Naive B cell (primary cell): ENCODE data around the gene ANGPTL1. TPM values are rescaled to one million over a fixed set of nuclear protein-coding genes. Genes with fewer than 3 reads are reported as not detected.
"Not testable (repeated sequence)": the region's sequence is repeated elsewhere in the genome, so short reads cannot be mapped to it uniquely, and the experiment has no call there.

Experiments
- ATAC-seq, 2 donors: fragments of 150-1000 bp; cut with Tn5 transposase; 2 replicates each; pipeline ENCODE4 v1.10.0; 2021; ENCODE audit warnings: low read depth in 2 of 2, mild to moderate bottlenecking in 2 of 2, moderate library complexity in 2 of 2
- DNase-seq: peaks from one replicate; pipeline ENCODE4 v3.0.0; 2022
- H3K27ac Mint-ChIP-seq, 6 donors: one replicate each; pipeline ENCODE4 v1.8.0; 2020 to 2022; ENCODE audit warnings: mild to moderate bottlenecking in 6 of 6, mixed read lengths in 6 of 6, moderate library complexity in 5 of 6, inconsistent platforms in 2 of 6
- H3K27me3 Mint-ChIP-seq, 3 donors: one replicate each; pipeline ENCODE4 v1.8.0; 2021 to 2022; ENCODE audit warnings: mixed read lengths in 3 of 3, mild to moderate bottlenecking in 1 of 3
- H3K36me3 Mint-ChIP-seq, 2 donors: one replicate each; pipeline ENCODE4 v1.8.0; 2020 to 2022; ENCODE audit warnings: mixed read lengths in 2 of 2, inconsistent platforms in 1 of 2, mild to moderate bottlenecking in 1 of 2
- H3K4me1 Mint-ChIP-seq, 3 donors: one replicate each; pipeline ENCODE4 v1.8.0; 2020 to 2022; ENCODE audit warnings: mixed read lengths in 3 of 3, inconsistent platforms in 1 of 3, mild to moderate bottlenecking in 1 of 3, moderate library complexity in 1 of 3
- H3K4me3 Mint-ChIP-seq, 8 donors: one replicate each; pipeline ENCODE4 v1.8.0; 2020 to 2022; ENCODE audit warnings: mild to moderate bottlenecking in 8 of 8, mixed read lengths in 8 of 8, moderate library complexity in 8 of 8, inconsistent platforms in 2 of 8
- H3K9me3 Mint-ChIP-seq, 7 donors: one replicate each; pipeline ENCODE4 v1.8.0; 2020 to 2022; ENCODE audit warnings: mixed read lengths in 7 of 7, mild to moderate bottlenecking in 5 of 7, inconsistent platforms in 2 of 7, moderate library complexity in 1 of 7
- polyA plus RNA-seq, 6 donors: library from polyadenylated mRNA; unstranded; fragments of 300-500 nt; fragmentation: Illumina TruSeq; gene quantifications; one replicate each; pipeline ENCODE4 v1.2.3, GENCODE V29; 2021; ENCODE audit warnings: low read depth in 6 of 6

ANGPTL1 gene
- polyA plus RNA-seq, 6 donors from 2014 or later, result 0.38 to 1.4 (median 0.89) TPM; not detected in 1

DNA sequence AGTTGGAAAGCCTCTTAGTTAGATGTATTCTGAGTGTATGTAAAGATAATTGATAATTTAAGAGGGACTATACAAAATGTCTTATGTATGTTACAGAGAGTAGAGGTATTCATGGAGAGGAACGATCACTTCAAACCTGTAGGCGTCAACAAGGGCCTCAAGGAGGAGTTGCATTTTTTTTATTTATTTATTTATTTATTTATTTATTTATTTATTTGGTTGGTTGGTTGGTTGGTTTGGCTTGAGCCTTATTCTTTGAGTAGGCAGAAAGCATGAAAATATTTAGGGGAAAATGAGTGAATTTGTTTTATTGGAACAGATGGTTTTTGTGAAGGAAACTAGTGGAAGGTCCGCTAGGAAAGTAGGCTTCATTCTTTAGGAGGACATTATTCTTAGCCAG lies 8.5 kb downstream of the ANGPTL1 start:
- H3K27ac Mint-ChIP-seq, result peak overlapping the region in 4 of 6 donors; percentile 30 to 79 (median 64)
- no peak for ATAC-seq
- peaks cover 26 to 50% (median 40%) of the 10 kb centered on the region in 3 donors for H3K4me1 Mint-ChIP-seq
- no peaks in the 10 kb centered on the region for H3K9me3 Mint-ChIP-seq
- no peaks in the 10 kb centered on the region for H3K27me3 Mint-ChIP-seq
- DNase-seq, result no peak
- H3K4me3 Mint-ChIP-seq, result no peak overlapping the region
- peaks cover 24 to 28% of the 10 kb centered on the region in 2 donors for H3K36me3 Mint-ChIP-seq

DNA sequence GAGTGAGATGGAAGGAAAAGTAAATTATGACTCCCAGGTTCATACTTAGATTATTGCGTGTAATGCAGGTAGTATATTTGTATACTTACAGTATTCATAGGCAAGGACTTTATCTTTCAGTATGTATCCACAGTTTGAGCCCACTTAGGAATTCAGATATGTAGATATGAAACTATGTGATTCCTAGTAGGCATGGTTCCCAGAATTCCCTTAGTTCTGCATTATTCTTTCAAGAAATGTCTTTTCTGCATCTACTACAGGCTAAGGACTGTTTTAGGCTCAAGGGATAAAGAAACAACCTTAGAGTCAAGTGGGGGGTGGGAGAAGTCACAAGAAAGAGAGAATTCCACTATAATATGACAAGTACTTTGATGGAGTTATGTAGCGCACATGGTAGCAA lies 13.8 kb downstream of the ANGPTL1 start:
- H3K27me3 Mint-ChIP-seq, result no peaks in the 10 kb centered on the region
- no peak for ATAC-seq
- H3K27ac Mint-ChIP-seq, result peak overlapping the region in 3 of 6 donors; percentile 8 to 36 (median 27)
- H3K9me3 Mint-ChIP-seq, result no peaks in the 10 kb centered on the region
- peaks cover 6 to 10% of the 10 kb centered on the region in 2 donors for H3K36me3 Mint-ChIP-seq
- peaks cover 5 to 6% (median 6%) of the 10 kb centered on the region in 3 donors for H3K4me1 Mint-ChIP-seq
- no peak overlapping the region for H3K4me3 Mint-ChIP-seq
- DNase-seq, result no peak

DNA sequence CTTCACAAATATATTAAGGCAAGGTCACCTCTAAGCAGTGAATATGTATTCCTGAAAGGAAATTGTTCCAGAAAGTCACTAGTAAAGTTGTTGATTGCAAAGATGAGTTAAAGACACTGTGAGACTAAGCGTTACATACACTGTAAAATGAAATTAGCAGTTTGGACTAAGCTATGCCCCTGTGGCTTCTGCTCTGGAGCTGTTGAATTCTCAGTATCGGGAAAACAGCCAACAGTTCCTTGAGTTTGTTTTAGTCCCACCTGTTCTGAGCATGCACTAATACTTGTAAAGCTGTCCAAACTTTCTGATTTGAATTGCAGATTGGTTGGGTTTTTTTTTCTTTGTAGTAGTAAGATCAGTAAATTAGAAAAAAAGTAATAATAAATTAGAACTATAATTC lies 21.0 kb downstream of the ANGPTL1 start:
- peaks cover 0 to 11% (median 7%) of the 10 kb centered on the region in 3 donors for H3K4me1 Mint-ChIP-seq
- no peaks in the 10 kb centered on the region for H3K9me3 Mint-ChIP-seq
- DNase-seq (no peak), ATAC-seq (no peak)
- H3K36me3 Mint-ChIP-seq, result peaks cover 0 to 4% of the 10 kb centered on the region in 2 donors
- no peaks in the 10 kb centered on the region for H3K27me3 Mint-ChIP-seq
- H3K4me3 Mint-ChIP-seq, result no peak overlapping the region
- peak overlapping the region in 3 of 6 donors; percentile 12 to 59 (median 47) for H3K27ac Mint-ChIP-seq

DNA sequence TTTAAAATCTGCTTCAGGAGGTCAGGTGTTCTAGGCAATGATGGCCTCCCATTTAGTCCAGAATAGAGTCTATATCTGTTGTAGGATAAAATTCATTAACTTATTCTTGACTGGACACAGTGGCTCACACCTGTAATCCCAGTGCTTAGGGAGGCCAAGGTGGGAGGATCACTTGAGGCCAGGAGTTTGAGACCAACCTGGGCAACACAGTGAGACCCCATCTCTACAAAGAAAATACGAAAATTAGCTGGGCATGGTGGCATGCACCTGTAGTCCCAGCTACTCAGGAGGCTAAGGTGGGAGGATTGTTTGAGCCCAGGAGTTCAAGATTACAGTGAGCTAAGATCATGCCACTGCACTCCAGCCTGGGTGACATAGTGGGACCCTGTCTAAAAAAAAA lies 23.0 kb downstream of the ANGPTL1 start:
- H3K36me3 Mint-ChIP-seq, result not testable (repeated sequence)

DNA sequence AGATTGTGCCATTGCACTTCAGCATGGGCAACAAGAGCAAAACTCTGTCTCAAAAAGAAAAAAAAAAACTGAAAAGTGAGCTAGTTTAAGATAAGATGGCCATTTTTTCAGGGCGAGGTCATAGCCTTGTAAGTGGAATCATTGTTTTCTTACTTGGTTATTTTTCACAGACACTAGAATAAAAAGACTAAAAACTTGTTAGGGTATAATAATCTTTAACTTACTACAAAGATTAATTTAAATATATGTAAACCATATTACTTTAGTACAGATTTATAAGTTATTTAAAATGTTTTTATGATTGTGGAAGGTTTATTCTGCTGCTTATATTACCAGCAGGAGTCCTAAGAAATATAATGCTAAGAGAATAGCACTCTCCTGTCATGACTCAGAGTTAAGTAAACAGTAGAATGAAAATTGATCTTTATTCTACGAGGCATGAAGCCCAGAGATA lies 23.5 kb downstream of the ANGPTL1 start:
- no peak for DNase-seq
- Mint-ChIP-seq H3K27me3 (no peaks in the 10 kb centered on the region), H3K9me3 (no peaks in the 10 kb centered on the region), H3K4me1 (peaks cover 0 to 11% (median 4%) of the 10 kb centered on the region in 3 donors), H3K27ac (peak overlapping the region in 4 of 6 donors; percentile 65 to 88 (median 76)), H3K36me3 (peaks cover 0 to 4% of the 10 kb centered on the region in 2 donors), H3K4me3 (no peak overlapping the region)
- no peak for ATAC-seq

More for the DNA sequence above, 23.0 kb downstream of the ANGPTL1 start:
- H3K4me1 Mint-ChIP-seq, result peaks cover 0 to 11% (median 7%) of the 10 kb centered on the region in 3 donors
- H3K27ac Mint-ChIP-seq, result peak overlapping the region in 4 of 6 donors; percentile 30 to 88 (median 76)
- not testable (repeated sequence) for ATAC-seq, H3K27me3 Mint-ChIP-seq, H3K4me3 Mint-ChIP-seq, H3K9me3 Mint-ChIP-seq, DNase-seq

DNA sequence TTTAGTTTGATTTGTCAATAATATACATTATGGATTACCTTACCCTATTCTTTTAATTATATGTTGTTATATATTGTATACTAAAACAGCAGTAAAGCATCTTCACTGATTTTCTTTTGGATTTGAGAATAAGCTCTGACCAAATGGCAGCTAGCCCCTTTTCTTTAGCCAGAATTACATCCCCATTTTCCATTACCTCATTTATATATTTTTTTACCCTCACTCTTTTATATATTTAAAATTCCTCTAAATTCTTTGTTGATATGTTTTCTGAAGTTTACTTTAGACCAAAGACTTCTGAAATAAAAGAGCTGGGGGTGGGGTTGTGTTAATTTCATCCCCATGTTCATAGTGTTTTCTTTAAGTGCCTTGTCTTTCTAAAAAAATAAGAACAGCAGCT lies 24.6 kb downstream of the ANGPTL1 start:
- Mint-ChIP-seq H3K4me3 (no peak overlapping the region), H3K36me3 (peaks cover 0 to 4% of the 10 kb centered on the region in 2 donors), H3K27me3 (no peaks in the 10 kb centered on the region), H3K27ac (peak overlapping the region in 2 of 6 donors; percentile 60 to 65), H3K9me3 (no peaks in the 10 kb centered on the region), H3K4me1 (peaks cover 0 to 8% (median 0%) of the 10 kb centered on the region in 3 donors)
- DNase-seq (no peak), ATAC-seq (no peak)

DNA sequence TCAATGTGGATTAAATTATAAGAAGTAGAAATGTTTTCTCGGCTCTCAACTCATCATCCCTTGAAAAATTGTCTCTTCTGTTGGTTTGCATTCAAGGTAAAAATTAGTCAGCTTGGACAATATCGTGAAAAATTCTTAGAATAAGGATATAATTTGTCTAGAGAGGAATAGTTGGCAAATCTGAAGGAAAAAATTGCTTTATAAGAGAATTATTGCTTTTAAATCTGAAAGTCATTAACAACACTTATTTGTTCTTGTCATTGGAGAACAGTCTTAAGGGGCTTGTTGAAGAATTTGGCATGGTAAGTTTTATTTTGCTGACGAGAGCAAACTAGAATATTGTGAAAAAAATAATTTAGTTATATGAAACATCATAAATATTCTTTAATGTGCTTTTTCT lies 26.4 kb downstream of the ANGPTL1 start:
- H3K4me1 Mint-ChIP-seq, result peaks cover 0 to 12% (median 3%) of the 10 kb centered on the region in 3 donors
- DNase-seq, result no peak
- H3K9me3 Mint-ChIP-seq, result peaks cover 0 to 2% (median 0%) of the 10 kb centered on the region in 7 donors
- no peak overlapping the region for H3K4me3 Mint-ChIP-seq
- H3K27ac Mint-ChIP-seq, result peak overlapping the region in 2 of 6 donors; percentile 42 to 47
- H3K36me3 Mint-ChIP-seq, result peaks cover 4 to 10% of the 10 kb centered on the region in 2 donors
- no peak for ATAC-seq
- H3K27me3 Mint-ChIP-seq, result no peaks in the 10 kb centered on the region

DNA sequence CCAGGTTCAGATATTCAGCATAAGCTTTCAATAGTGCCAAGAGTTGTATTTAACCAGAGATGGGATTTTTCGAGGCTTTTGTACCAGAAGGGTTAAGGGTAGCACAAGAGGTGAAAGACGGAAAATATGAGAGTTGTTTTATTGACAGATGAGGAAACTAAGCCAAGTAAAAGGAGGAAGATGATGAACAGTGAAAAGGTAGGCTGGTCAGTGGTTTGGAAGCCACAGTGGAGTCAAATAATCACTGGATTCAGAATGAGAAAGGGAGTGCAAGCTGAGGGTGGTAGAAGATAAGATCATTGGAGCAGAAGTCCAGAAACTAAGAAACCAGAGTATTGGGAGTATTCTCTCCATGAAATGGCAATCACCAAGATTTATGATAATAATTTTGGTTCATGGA lies 45.7 kb downstream of the ANGPTL1 start:
- no peak for ATAC-seq
- no peaks in the 10 kb centered on the region for H3K9me3 Mint-ChIP-seq
- H3K4me3 Mint-ChIP-seq, result no peak overlapping the region
- H3K27ac Mint-ChIP-seq, result peak overlapping the region in 4 of 6 donors; percentile 5 to 88 (median 32)
- peaks cover 35 to 44% of the 10 kb centered on the region in 2 donors for H3K36me3 Mint-ChIP-seq
- no peaks in the 10 kb centered on the region for H3K27me3 Mint-ChIP-seq
- DNase-seq, result no peak
- H3K4me1 Mint-ChIP-seq, result peaks cover 17 to 43% (median 36%) of the 10 kb centered on the region in 3 donors

DNA sequence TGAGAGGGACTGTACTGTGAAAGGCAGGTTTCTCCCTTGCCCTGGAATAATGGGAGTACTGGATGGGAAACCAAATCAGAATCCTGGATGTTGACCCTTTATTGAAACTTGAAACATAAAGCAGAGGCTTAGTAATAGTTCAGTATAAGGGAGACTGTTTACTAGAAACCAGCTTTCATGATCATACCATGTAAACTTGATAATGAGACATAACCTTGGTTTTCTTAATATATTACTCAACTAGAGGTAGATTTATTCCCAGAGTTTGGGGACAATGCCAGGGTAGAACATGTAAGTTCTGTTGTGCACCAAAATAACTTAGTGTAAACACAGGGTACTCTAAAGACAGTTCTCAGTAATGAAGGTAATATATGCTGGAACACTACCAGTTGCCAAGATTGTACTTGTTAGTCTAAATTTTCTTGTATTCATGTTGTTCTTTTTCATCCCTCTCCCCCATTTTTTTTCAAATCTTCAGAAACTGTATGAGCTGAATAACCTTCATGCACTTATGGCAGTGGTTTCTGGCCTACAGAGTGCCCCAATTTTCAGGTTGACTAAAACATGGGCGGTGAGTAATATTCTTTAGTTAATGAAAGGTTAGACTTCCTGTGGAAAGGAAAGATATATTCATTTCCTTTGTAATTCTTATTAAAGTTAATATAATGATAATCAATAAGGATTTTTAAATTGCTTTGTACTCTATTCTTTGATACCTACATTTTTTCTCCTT lies 49.6 kb downstream of the ANGPTL1 start:
- ATAC-seq, result no peak
- Mint-ChIP-seq H3K4me3 (peak overlapping the region in 1 of 8 donors; percentile 8), H3K36me3 (peaks cover 33 to 41% of the 10 kb centered on the region in 2 donors), H3K4me1 (peaks cover 44 to 46% (median 45%) of the 10 kb centered on the region in 3 donors), H3K27me3 (no peaks in the 10 kb centered on the region), H3K27ac (peak overlapping the region in 5 of 6 donors; percentile 0 to 84 (median 63)), H3K9me3 (no peaks in the 10 kb centered on the region)
- DNase-seq, result no peak

DNA sequence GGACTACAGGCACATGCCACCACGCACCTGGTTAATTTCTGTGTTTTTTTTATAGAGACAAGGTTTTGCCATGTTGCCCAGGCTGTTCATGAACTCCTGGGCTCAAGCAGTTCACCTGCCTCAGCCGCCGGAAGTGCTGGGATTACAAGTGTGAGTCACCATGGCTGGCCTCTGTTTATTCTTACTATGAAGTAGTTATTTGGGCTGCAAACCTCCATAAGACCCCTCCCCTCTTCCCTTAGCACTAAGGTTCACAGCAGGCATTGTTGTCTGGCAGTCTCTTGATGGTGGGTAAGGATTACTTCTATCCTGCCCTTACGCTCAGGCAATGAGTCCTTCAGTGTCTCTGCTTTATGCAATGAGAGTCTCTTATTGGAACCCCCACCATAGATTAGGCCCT lies 51.8 kb downstream of the ANGPTL1 start:
- H3K27ac Mint-ChIP-seq, result peak overlapping the region in 5 of 6 donors; percentile 68 to 92 (median 79)
- ATAC-seq, result no peak
- H3K27me3 Mint-ChIP-seq, result no peaks in the 10 kb centered on the region
- no peak for DNase-seq
- peaks cover 42 to 63% (median 62%) of the 10 kb centered on the region in 3 donors for H3K4me1 Mint-ChIP-seq
- H3K4me3 Mint-ChIP-seq, result peak overlapping the region in 2 of 8 donors; percentile 1 to 21
- H3K9me3 Mint-ChIP-seq, result no peaks in the 10 kb centered on the region
- H3K36me3 Mint-ChIP-seq, result peaks cover 22 to 41% of the 10 kb centered on the region in 2 donors

DNA sequence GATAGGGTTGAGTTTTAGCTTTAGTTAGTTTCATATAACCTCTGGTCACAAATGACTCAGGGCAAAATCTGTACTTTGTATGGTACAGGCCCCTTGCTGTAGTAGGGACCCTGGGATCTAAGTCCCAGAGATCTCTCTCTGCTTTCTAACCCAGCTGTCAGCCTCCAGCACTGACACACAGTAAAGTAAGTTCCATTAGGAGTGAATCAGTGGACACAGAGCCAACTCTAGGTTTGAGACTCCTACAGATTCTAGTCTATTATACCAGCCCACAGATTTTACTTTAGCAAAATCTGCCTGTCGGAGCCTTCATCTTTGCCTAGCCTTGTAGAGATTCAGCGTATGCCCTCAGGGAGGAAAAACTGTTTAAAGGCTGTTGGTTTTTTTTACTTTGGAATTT lies 52.5 kb downstream of the ANGPTL1 start:
- Mint-ChIP-seq H3K4me1 (peaks cover 35 to 61% (median 58%) of the 10 kb centered on the region in 3 donors), H3K9me3 (no peaks in the 10 kb centered on the region), H3K27me3 (no peaks in the 10 kb centered on the region), H3K36me3 (peaks cover 15 to 34% of the 10 kb centered on the region in 2 donors), H3K4me3 (no peak overlapping the region), H3K27ac (peak overlapping the region in 4 of 6 donors; percentile 68 to 87 (median 80))
- ATAC-seq (no peak), DNase-seq (no peak)

DNA sequence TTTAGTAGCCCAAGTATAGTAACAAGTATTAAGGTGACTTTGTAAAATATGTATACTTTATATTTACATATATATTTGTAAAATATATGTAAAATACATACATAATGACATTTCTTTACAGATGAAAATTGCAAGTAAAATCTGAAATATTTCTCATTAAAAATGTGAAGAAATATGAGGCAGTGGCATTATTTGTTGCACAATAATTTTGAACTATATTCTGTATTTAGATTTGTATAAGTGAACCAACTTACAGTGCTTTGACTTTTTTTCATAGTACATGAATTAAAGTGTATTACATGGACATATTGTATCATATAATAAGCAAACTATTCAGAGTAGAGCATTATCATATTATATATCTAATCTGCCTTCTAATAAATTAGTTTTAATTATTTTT lies 60.3 kb downstream of the ANGPTL1 start:
- DNase-seq, result no peak
- H3K27me3 Mint-ChIP-seq, result no peaks in the 10 kb centered on the region
- no peak overlapping the region for H3K4me3 Mint-ChIP-seq
- H3K9me3 Mint-ChIP-seq, result peaks cover 0 to 2% (median 0%) of the 10 kb centered on the region in 7 donors
- ATAC-seq, result no peak
- peaks cover 20 to 39% of the 10 kb centered on the region in 2 donors for H3K36me3 Mint-ChIP-seq
- H3K27ac Mint-ChIP-seq, result peak overlapping the region in 1 of 6 donors; percentile 70
- H3K4me1 Mint-ChIP-seq, result peaks cover 35 to 52% (median 47%) of the 10 kb centered on the region in 3 donors

DNA sequence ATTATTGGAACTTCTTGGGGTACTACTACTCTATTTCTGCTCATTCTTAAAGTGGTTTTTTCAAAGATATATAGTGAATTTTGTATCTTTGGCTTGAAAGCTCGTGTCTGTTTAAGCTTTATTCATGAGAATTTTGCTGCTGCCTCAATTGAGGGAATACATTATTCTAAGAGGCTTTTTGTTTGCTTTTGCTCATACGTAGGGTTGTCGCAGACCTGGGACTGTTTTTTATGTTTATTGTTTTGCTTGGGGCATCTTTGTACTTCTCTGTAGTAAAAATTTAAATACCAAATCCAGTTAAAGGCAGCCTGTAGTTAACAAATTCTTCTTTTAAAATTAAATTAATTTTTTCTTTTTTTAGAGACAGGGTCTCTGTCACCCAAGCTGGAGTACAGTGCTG lies 62.3 kb downstream of the ANGPTL1 start:
- Mint-ChIP-seq H3K4me1 (peaks cover 39 to 47% (median 40%) of the 10 kb centered on the region in 3 donors), H3K27ac (peak overlapping the region in 2 of 6 donors; percentile 67 to 70), H3K4me3 (no peak overlapping the region), H3K27me3 (no peaks in the 10 kb centered on the region), H3K9me3 (peaks cover 0 to 3% (median 0%) of the 10 kb centered on the region in 7 donors), H3K36me3 (peaks cover 21 to 35% of the 10 kb centered on the region in 2 donors)
- no peak for DNase-seq
- no peak for ATAC-seq
